Smooth muscle cell (in vitro differentiated cells): ENCODE measurements around the gene FPR3. TPM values are rescaled to one million over a fixed set of nuclear protein-coding genes. Genes with fewer than 3 reads are reported as not detected.
A peak's percentile ranks its signal among the peaks of the same experiment; 100 is the strongest.

Source experiments
- DNase-seq: peaks from one replicate; lab custom pipeline; 2025; ENCODE audit not compliant: unreplicated experiment; lab: John Stamatoyannopoulos, UW
- H2AFZ ChIP-seq: fragments of 200-600 bp; sonication (generic); 2 replicates; pipeline ENCODE4 v1.6.0; 2016; ENCODE audit warnings: antibody characterized with exemption, low read depth, mild to moderate bottlenecking
- H3F3A ChIP-seq: fragments of 200-600 bp; sonication (generic); 2 replicates; pipeline ENCODE4 v1.6.0; 2017; ENCODE audit warnings: antibody characterized with exemption, low read depth
- H3K27ac ChIP-seq: fragments of 200-600 bp; sonication (generic); 2 replicates; pipeline ENCODE4 v1.5.1; 2016; ENCODE audit warnings: low read depth, mild to moderate bottlenecking
- H3K27me3 ChIP-seq: fragments of 200-600 bp; sonication (generic); 2 replicates; pipeline ENCODE4 v1.6.1; 2016; ENCODE audit warnings: low read depth, mild to moderate bottlenecking
- H3K36me3 ChIP-seq: fragments of 200-600 bp; sonication (generic); 2 replicates; pipeline ENCODE4 v1.5.1; 2016; ENCODE audit warnings: low read depth
- H3K4me1 ChIP-seq: fragments of 200-600 bp; sonication (generic); 2 replicates; pipeline ENCODE4 v1.5.1; 2016; ENCODE audit warnings: low read depth
- H3K4me2 ChIP-seq: fragments of 200-600 bp; sonication (generic); 2 replicates; pipeline ENCODE4 v1.6.0; 2016; ENCODE audit warnings: mild to moderate bottlenecking
- H3K4me3 ChIP-seq: fragments of 200-600 bp; sonication (generic); 2 replicates; pipeline ENCODE4 v1.5.1; 2016; ENCODE audit warnings: mild to moderate bottlenecking
- H3K79me2 ChIP-seq: fragments of 200-600 bp; sonication (generic); 2 replicates; pipeline ENCODE4 v1.6.0; 2016; ENCODE audit warnings: low read depth, mild to moderate bottlenecking
- H3K9ac ChIP-seq: fragments of 200-600 bp; sonication (generic); 2 replicates; pipeline ENCODE4 v1.6.0; 2016; ENCODE audit warnings: low read depth
- H3K9me3 ChIP-seq: fragments of 200-600 bp; sonication (generic); replicated peaks from 2 replicates; pipeline ENCODE4 v1.5.1; 2016; ENCODE audit warnings: low read depth
- H4K20me1 ChIP-seq: fragments of 200-600 bp; sonication (generic); 2 replicates; pipeline ENCODE4 v1.6.0; 2016; ENCODE audit warnings: low read depth
- CTCF ChIP-seq: fragments of 200-600 bp; sonication (generic); IDR thresholded peaks from 2 replicates; pipeline ENCODE4 v1.5.1; 2017; ENCODE audit warnings: borderline replicate concordance, mild to moderate bottlenecking, antibody characterized with exemption; ENCODE audit not compliant: insufficient read depth, poor library complexity, severe bottlenecking
- WGBS: methylation state at CpG from one replicate; pipeline ENCODE4 v1.1.7; 2016; ENCODE audit warnings: low lambda C conversion rate; 5-methylcytosine and 5-hydroxymethylcytosine counted together
- polyA plus RNA-seq: library from polyadenylated mRNA; unstranded; fragments of >200 nt; fragmentation: Nextera tagmentation; extraction: Ambion mirVana; gene quantifications from 2 replicates; pipeline ENCODE4 v1.2.1, GENCODE V29; 2016
- total RNA-seq: library from RNA; depleted of rRNA; stranded (reverse); fragments of >200 nt; gene quantifications from 2 replicates; pipeline ENCODE4 v1.2.3, GENCODE V29; 2014

Gene FPR3
- total and polyA plus RNA-seq, 2 experiments from 2014 or later, result not detected

DNA sequence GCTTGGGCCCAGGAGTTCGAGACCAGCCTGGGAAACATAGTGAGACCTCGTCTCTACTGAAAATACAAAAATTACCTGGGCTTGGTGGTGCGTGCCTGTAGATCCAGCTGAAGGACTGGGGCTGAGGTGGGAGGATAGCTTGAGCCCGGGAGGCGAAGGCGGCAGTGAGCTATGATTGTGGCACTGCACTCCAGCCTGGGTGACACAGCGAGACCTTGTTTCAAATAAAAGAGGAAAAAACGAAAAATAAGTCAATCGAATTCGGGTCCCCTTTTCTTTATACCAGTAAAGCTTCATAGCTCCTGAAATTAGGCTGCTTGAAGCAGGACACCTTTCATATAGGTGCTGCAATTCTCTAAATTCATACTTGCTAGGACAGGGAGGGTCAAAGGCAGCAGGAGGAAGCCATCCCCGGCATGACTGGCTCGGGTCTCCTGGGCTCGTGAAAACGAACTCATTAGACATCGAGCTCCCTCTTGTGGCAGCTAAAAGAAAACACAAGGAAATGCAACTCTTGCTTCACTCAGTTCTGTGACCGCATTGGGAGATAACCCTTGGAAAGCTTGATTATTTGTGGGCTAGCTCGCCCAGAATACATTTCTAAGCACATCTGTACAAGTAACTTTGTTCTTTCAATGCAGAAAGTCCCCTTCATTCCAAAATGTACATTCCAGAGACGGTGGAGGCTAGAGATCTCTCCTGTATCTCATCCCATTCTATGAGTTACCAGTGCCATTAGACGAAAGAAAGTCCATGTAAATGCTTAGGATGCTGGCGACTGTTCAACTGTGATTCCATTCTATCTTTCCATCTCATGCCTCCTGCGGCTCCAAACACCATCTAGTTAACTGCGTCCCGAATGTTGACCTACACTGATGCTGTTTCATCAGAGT is 17.1 kb upstream of the FPR3 start:
- 41% methylated on average over 23 of the region's 23 CpGs for WGBS
- Histone ChIP-seq H3F3A (no peaks in the 10 kb centered on the region), H3K9me3 (no peaks in the 10 kb centered on the region), H2AFZ (peak overlapping the region; percentile 69), H3K79me2 (no peaks in the 10 kb centered on the region), H3K27me3 (no peaks in the 10 kb centered on the region), H3K4me2 (peak overlapping the region; percentile 72), H4K20me1 (no peaks in the 10 kb centered on the region), H3K36me3 (no peaks in the 10 kb centered on the region), H3K4me3 (no peak overlapping the region), H3K9ac (no peak overlapping the region), H3K4me1 (no peaks in the 10 kb centered on the region), H3K27ac (no peak overlapping the region)
- peak; percentile 1 for DNase-seq
- TF ChIP-seq CTCF, result peak; percentile 73

DNA sequence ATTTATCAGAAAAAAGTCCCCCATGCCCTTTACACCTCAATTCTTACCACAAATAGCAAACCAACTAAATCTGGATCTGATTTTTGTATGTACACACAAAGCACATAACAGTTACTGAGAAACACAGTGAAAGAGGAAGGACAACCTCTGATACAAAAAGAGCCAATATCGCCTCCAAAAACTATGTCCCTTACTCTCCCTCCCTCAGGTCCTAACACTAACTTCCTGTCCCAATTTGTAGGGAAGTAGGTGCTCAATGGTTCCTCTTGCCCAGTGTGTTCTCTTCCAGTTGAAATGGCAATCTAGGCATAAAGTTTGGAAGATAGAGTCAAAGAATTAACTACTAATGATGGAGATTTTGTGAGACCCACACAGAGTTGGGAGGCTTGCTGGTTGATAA is 15.8 kb upstream of the FPR3 start:
- Histone ChIP-seq H4K20me1 (no peaks in the 10 kb centered on the region), H3K27ac (no peak overlapping the region), H3K27me3 (no peaks in the 10 kb centered on the region), H3K79me2 (no peaks in the 10 kb centered on the region), H3K36me3 (no peaks in the 10 kb centered on the region), H2AFZ (no peak overlapping the region), H3K4me1 (no peaks in the 10 kb centered on the region), H3K9ac (no peak overlapping the region), H3F3A (no peaks in the 10 kb centered on the region), H3K4me2 (no peak overlapping the region), H3K4me3 (no peak overlapping the region), H3K9me3 (no peaks in the 10 kb centered on the region)
- TF ChIP-seq CTCF, result no peak
- DNase-seq, result no peak
- WGBS, result 78% methylated on average over 1 of the region's 1 CpG

GRCh38 chr19:51779703-51780102 is 15.3 kb upstream of the FPR3 start:
- TF ChIP-seq CTCF, result no peak
- Histone ChIP-seq H2AFZ (no peak overlapping the region), H3F3A (no peaks in the 10 kb centered on the region), H3K27me3 (no peaks in the 10 kb centered on the region), H4K20me1 (no peaks in the 10 kb centered on the region), H3K4me2 (no peak overlapping the region), H3K79me2 (no peaks in the 10 kb centered on the region), H3K36me3 (no peaks in the 10 kb centered on the region), H3K4me1 (no peaks in the 10 kb centered on the region), H3K27ac (no peak overlapping the region), H3K4me3 (no peak overlapping the region), H3K9me3 (no peaks in the 10 kb centered on the region), H3K9ac (no peak overlapping the region)
- WGBS, result 57% methylated on average over 2 of the region's 2 CpGs
- no peak for DNase-seq

DNA sequence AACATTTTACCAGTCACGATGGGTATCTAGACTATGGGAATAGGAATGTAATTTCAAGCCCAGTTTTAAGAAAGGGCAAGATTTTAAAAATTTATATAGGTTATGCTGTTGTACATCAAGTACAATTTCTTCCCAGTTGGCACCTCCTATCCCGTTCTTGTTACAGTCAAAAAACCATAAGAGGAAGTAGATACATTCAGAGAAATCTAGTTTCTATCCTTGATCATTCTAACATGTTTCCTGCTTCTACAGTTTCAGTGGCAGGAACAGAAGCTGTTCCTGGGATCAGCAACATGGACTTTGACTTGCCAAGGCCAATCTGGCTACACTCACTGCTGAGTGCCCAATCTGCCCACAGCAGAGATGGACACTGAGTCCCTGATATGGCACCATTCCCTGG is 14.7 kb upstream of the FPR3 start:
- Histone ChIP-seq H3K79me2 (no peaks in the 10 kb centered on the region), H3K4me1 (no peaks in the 10 kb centered on the region), H2AFZ (no peak overlapping the region), H3K9ac (no peak overlapping the region), H3K4me2 (no peak overlapping the region), H3K4me3 (no peak overlapping the region), H3K36me3 (no peaks in the 10 kb centered on the region), H3K27me3 (no peaks in the 10 kb centered on the region), H3F3A (no peaks in the 10 kb centered on the region), H3K27ac (no peak overlapping the region), H3K9me3 (no peaks in the 10 kb centered on the region), H4K20me1 (no peaks in the 10 kb centered on the region)
- no peak for TF ChIP-seq CTCF
- 58% methylated on average over 2 of the region's 2 CpGs for WGBS
- no peak for DNase-seq
